Transverse colon (tissue), 4 donors: Measurements from ENCODE around the gene LILRA5. TPM values are rescaled to one million over a fixed set of nuclear protein-coding genes. Genes with fewer than 3 reads are reported as not detected.

Experiments
- DNase-seq: peaks from one replicate; pipeline ENCODE4 v3.0.0-alpha.2; 2019
- H3K27ac ChIP-seq, 4 donors: fragments of 200-600 bp; sonication (generic); 2 replicates each; pipeline ENCODE4 v1.5.1; 2016 to 2018; ENCODE audit warnings: inconsistent platforms in 4 of 4
- H3K27me3 ChIP-seq: fragments of 200-600 bp; sonication (generic); 2 replicates; pipeline ENCODE4 v1.5.1; 2017; ENCODE audit warnings: inconsistent platforms
- H3K36me3 ChIP-seq, 4 donors: fragments of 200-600 bp; sonication (generic); 2 replicates each; pipeline ENCODE4 v1.5.1; 2017 to 2019; ENCODE audit warnings: inconsistent platforms in 4 of 4
- H3K4me1 ChIP-seq, 4 donors: fragments of 200-600 bp; sonication (generic); 2 replicates each; pipeline ENCODE4 v1.5.1; 2017 to 2020; ENCODE audit warnings: inconsistent platforms in 4 of 4
- H3K4me3 ChIP-seq, 4 donors: fragments of 200-600 bp; sonication (generic); 1 replicate in 1 of 4; 2 replicates in 3 of 4; pipeline versions ENCODE4 v1.5.1 to v1.6.1; 2017 to 2019; ENCODE audit warnings: inconsistent platforms in 4 of 4
- H3K9me3 ChIP-seq, 2 donors: fragments of 200-600 bp; sonication (generic); 2 replicates each; pipeline ENCODE4 v1.5.1; 2017 to 2019; ENCODE audit warnings: inconsistent platforms in 2 of 2
- CTCF ChIP-seq, 5 experiments: fragments of 200-600 bp in 3 of 5; fragments of 450-650 bp in 2 of 5; sonication (generic) in 3 of 5; IDR thresholded peaks; 1 replicate in 2 of 5; 2 replicates in 3 of 5; pipeline ENCODE4 v1.5.1; 2016 to 2017; ENCODE audit warnings: antibody characterized with exemption in 5 of 5, inconsistent platforms in 3 of 5, mild to moderate bottlenecking in 2 of 5, moderate library complexity in 1 of 5
- EP300 ChIP-seq: sonication (generic); formaldehyde crosslinking; IDR thresholded peaks from one replicate; pipeline ENCODE4 v1.6.1; 2017; ENCODE audit warnings: antibody characterized with exemption, low read depth
- POLR2A ChIP-seq: fragments of 450-650 bp; IDR thresholded peaks from one replicate; pipeline ENCODE4 v1.6.1; 2016; ENCODE audit warnings: antibody characterized with exemption, mild to moderate bottlenecking, moderate library complexity
- POLR2AphosphoS5 ChIP-seq, 3 donors: sonication (generic); formaldehyde crosslinking; IDR thresholded peaks; one replicate each; pipeline ENCODE4 v1.6.1; 2016; ENCODE audit warnings: antibody characterized with exemption in 3 of 3
- WGBS, 2 donors: methylation state at CpG; one replicate each; pipeline ENCODE4 v1.1.5; 2018; ENCODE audit warnings: low coverage in 1 of 2; 5-methylcytosine and 5-hydroxymethylcytosine counted together
- in situ Hi-C, 4 donors: fragments of 200-750 bp; cut with MboI; loops; one replicate each; pipeline versions ENCODE4 v1.15.0 to v1.15.1; 2017; ENCODE audit warnings: low sequenced_read_pairs in 3 of 4, low pct_ligation_motif_present in 1 of 4, low pct_unique_long_range_greater_than_20kb in 1 of 4
- intact Hi-C: fragments of 100-400 bp; cut with DNase I; formaldehyde crosslinking; loops from one replicate; pipeline ENCODE4 v1.15.1; 2023; ENCODE audit warnings: low total_unique reads
- total RNA-seq, 4 donors: library from RNA; depleted of rRNA; stranded (reverse); fragments of >200 nt; gene quantifications; one replicate each; pipeline ENCODE4 v1.1.0, GENCODE V29; 2016

LILRA5 gene
- total RNA-seq, 4 donors from 2014 or later: 1.6 TPM; not detected in 2

GRCh38 chr19:54336893-54337857 lies 24.2 kb upstream of the LILRA5 start:
- in situ Hi-C loops: no loop called here
- no peak overlapping the region for H3K4me3 ChIP-seq
- DNase-seq: no peak
- no peaks in the 10 kb centered on the region for H3K9me3 ChIP-seq
- TF ChIP-seq POLR2A: no peak
- no peak for TF ChIP-seq POLR2AphosphoS5 (IDR thresholded peaks at IDR 0.05)
- no peak for TF ChIP-seq EP300
- no peak for TF ChIP-seq CTCF (IDR thresholded peaks at IDR 0.05)
- no peaks in the 10 kb centered on the region for H3K36me3 ChIP-seq
- H3K27ac ChIP-seq: no peak overlapping the region
- 50 to 70% methylated on average over 1 to 34 of the region's 34 CpGs for WGBS, 2 donors
- no peaks in the 10 kb centered on the region for H3K4me1 ChIP-seq
- no peaks in the 10 kb centered on the region for H3K27me3 ChIP-seq
- intact Hi-C loops: no loop called here

DNA sequence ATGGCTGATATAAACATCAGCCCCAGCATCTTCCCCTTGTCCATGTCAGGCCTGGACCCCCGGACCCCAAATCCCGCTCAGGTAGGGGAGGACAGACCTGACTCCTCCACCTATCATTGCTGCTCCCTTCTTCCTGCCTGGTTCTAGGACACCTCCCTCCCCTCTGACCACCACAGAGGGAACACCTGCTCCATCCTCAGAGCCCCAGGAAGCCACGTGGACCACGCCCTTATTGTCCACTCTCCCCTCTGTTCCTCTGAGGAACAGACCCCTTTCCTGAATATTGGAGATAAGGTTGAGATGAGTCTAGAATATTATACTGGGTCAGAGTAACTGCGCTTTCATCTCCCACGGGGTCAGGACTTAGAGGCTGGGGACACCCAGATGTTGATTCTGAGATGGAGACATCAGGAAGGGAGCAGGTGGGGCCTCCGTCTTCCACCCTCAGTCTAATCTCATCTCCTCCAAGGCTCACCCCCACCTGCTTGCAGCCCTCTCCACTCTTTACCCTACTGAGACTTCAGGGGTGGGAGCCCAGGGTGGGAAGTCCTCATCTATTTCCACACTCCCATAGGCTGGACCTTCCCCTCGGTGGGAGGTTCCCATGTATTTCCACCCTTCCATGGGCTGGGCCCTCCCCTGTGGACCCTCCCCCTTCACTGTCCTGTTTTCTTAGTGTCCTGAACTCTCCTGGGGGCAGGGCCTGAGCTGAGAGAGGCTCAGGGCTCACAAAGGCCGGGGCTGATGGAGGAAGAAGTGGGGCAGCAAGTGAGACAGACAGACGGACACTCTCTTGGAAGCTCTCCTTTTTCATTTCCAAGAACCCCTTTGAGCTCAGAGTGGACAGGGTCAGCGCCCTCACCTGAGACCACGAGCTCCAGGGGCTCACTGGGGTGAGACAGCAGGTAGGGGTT lies 23.3 kb upstream of the LILRA5 start:
- H3K4me3 ChIP-seq: no peak overlapping the region
- in situ Hi-C loops (no loop called here), intact Hi-C loops (no loop called here)

GRCh38 chr19:54335164-54335563 lies 22.2 kb upstream of the LILRA5 start:
- Histone ChIP-seq H3K36me3 (no peaks in the 10 kb centered on the region), H3K27me3 (no peaks in the 10 kb centered on the region), H3K4me1 (no peaks in the 10 kb centered on the region), H3K4me3 (no peak overlapping the region), H3K27ac (no peak overlapping the region), H3K9me3 (no peaks in the 10 kb centered on the region)
- in situ Hi-C loops: no loop called here
- intact Hi-C loops: no loop called here
- no peak for DNase-seq
- WGBS, 2 donors: 40 to 43% methylated on average over 4 to 5 of the region's 5 CpGs
- TF ChIP-seq CTCF (IDR thresholded peaks at IDR 0.05): no peak
- no peak for TF ChIP-seq POLR2A
- no peak for TF ChIP-seq EP300
- TF ChIP-seq POLR2AphosphoS5 (IDR thresholded peaks at IDR 0.05): no peak

More for the DNA sequence above, 23.3 kb upstream of the LILRA5 start:
- TF ChIP-seq CTCF (IDR thresholded peaks at IDR 0.05): no peak
- no peak for TF ChIP-seq POLR2A
- TF ChIP-seq POLR2AphosphoS5 (IDR thresholded peaks at IDR 0.05): no peak
- no peak for TF ChIP-seq EP300
- Histone ChIP-seq H3K27me3 (no peaks in the 10 kb centered on the region), H3K36me3 (no peaks in the 10 kb centered on the region), H3K27ac (no peak overlapping the region), H3K9me3 (no peaks in the 10 kb centered on the region), H3K4me1 (no peaks in the 10 kb centered on the region)
- DNase-seq: no peak
- 52 to 56% methylated on average over 3 to 12 of the region's 12 CpGs for WGBS, 2 donors
